NCI-H82 treated with DMSO at 0.1 percent for 48 hours (cell line): ENCODE measurements around the gene STOX2.
"Not testable (repeated sequence)": the region's sequence is repeated elsewhere in the genome, so short reads cannot be mapped to it uniquely, and the experiment has no call there.

ENCODE experiments used
- DNase-seq: peaks from one replicate; lab custom pipeline; 2025; ENCODE audit not compliant: unreplicated experiment; lab: John Stamatoyannopoulos, UW

STOX2 gene

GRCh38 chr4:184019076-184019475, 114.0 kb downstream of the STOX2 start:
- DNase-seq: no peak

GRCh38 chr4:184019667-184020623, 114.8 kb downstream of the STOX2 start:
- DNase-seq: no peak

- no peak for DNase-seq
These were observed 116.3 kb downstream of the STOX2 start for GRCh38 chr4:184021389-184021788.

DNA sequence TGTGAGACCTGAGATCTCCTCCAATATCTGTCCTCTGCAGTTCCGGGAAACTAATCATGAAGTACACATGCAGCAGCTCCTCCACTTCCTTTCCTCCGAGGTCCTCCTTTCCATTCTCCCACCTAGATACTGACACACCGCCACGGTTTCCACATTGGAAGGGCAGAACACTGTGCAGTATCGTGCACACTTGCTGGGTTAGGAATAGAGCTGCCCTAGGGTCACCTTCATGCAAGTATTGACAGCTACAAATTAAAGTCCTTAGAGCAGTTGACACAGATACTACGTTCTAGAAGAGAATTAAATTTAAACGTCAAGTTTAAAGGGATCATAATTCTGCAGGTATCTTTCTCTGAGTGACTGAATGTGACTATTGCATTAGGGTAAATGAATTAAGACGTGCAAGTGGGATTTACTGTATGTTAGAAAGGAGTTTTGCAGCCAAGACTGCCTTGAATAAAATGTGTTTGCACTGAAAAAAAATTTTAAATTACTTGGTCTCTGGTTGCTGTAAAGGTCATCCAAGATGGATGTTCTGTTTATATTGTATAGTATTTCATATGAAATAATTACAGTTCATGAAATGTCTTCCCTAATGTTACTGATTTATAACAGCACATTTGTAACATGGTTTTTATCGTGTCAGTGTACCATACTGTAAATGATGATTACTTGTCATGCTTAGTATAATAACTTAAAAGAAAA, 117.7 kb downstream of the STOX2 start:
- DNase-seq: no peak

DNA sequence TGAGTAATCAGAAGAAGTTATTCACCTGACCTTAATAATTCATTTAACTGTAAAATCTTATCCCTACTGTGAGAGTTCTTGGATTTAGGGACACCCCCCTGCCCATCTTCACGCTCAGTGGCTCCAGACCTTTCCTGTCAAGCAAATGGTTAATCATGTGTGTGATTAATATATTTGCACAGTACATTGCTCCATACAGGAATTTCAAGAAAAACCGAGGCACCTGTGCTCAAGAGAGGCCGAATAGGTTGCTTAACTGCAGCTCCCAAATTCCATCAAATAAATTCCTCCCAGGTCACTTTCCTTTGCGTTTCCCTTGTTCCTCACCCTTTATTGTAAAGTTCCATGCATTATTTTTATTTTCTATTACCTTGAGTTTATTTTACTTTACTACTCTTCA, 119.5 kb downstream of the STOX2 start:
- no peak for DNase-seq

DNA sequence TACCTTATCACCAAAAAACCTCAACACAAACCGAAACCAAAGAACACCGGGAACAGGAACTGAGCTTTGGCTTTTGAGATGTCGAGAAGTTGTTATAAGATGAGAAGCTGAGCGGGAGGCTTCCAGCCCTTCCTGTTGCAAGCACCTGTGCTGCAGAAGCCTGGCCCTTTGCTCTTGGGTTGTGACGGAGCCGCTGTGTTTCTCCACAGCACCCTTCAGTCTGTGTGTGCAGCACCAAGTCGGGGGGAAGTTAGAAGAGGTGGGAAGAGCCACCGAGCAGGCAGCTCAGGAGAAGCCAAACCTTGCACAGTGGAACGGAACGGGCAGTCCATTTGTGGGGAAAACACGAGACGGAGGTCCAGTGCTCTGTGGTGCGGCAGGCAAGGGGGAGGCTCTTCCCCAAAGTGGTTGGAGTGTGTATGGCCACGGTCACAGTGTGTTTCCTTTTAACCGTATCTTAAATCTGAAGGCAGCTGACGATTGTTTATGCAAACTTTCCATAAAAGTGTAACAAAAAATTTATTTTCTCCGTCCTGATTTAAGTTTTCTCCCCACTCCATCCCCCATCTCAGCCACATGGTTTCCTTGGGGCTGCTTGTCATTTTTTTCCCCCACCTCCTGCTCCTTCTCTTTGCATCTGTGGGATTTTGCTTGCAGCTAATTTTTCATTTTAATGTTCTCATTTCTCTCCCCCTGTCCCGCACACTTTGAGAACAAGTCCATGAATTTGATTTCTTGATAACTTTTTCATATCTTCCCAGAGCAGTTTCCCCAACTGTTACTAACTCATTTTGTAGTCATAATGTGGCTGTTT, 123.7 kb downstream of the STOX2 start:
- no peak for DNase-seq

- no peak for DNase-seq
These were observed 124.9 kb downstream of the STOX2 start for GRCh38 chr4:184030036-184030435.

DNA sequence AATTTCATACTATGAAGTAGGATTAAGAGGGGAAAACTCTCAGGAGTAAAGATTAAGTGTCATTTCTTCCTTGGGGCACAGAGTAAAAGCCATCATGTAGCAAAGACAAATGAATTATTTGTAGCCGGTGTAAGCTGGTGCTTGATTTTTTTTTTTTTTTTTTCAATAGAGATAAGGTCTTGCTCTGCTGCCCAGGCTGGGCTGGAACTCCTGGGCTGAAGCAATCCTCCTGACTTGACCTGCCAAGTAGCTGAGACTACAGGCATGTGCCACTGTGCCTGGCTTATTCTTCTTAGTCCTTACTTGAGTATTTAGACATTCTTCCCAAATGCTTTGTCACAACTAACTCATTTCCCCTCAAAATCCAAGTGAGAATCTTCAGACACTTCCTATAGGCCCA, 125.7 kb downstream of the STOX2 start:
- no peak for DNase-seq

- DNase-seq: no peak
These were observed 127.0 kb downstream of the STOX2 start for GRCh38 chr4:184032091-184032490.

DNA sequence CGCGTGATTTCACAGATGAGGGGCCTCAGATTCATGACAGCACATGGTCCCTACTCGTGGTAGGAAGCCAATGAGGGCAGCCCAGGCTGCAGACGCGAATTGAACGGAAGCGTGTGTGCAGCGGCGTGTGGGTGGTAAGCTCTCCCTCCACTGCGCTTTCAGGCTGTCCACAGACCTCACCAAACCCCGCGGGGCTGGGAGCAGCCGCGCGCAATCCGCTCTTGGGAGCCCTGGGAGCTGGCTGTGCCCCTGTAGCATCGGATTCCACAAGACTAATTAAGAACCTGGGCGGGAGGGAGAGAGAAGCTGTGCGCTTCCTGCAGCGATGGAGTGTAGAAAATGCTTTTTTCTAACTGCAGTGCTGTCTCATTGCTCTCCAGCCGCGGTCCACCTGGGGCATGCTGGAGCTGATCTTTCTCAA, 134.9 kb downstream of the STOX2 start:
- DNase-seq: no peak

DNA sequence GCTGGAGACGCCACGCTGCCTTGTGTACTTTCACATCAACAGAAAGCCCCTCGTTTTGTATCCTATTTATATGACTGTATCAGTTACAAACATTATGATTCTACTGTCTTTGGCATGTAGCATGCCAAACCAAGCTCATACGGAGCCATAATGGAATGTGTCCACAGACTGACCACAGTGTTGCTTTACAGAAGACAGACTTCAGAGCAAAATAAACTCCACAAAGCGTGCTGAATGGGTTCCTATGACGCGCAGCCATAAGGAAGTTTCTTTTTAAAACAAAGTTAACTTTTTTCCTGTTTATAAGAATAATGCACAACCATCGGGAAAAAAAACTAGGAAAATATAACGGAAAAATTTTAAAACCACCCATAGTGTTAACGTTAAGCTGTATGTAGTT, 136.0 kb downstream of the STOX2 start:
- DNase-seq: no peak

GRCh38 chr4:184046148-184046547, 141.0 kb downstream of the STOX2 start:
- no peak for DNase-seq

- DNase-seq: not testable (repeated sequence)
These were observed 146.2 kb downstream of the STOX2 start for GRCh38 chr4:184051262-184051661.

DNA sequence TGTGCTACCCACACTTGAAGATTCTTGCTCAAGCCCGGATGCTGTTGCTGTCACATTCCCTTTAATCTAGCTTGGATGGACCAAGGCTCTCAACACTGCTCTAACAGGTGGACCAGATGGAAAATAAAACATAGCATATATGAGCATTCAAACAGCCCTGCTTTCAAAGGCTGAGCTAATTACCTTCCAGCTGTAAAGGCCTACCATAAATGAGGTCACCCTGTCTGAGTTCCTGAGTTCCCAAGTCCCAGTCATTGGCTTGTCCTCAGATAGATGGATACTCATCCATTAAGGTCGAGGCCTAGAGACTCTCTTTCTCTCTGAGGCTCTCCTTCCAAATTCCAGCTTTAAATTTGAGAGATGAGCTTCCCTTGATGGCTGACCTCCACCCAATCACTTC, 147.5 kb downstream of the STOX2 start:
- no peak for DNase-seq

DNA sequence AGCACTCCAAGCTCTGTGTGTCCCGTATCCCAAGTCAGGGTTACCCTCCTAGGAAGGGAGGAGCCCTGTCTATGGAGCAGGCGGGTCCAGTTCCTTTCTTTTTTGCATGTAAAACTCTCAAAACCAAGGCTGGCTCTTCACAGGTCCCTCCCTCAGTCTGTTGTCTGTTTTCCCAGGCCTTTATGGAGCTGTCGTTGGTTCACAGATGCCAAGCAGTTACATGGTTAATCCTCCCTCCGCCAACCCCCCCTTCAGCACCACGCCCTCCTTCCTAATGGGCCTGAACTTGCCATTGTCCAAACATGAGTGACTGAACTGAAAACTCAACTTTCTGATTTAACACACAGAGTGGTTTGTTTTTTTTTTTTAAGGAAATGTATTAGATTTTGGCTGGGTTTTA, 148.3 kb downstream of the STOX2 start:
- DNase-seq: peak; percentile 3

- DNase-seq: no peak
These were observed 151.8 kb downstream of the STOX2 start for GRCh38 chr4:184056877-184057276.

- DNase-seq: no peak
These were observed 152.9 kb downstream of the STOX2 start for GRCh38 chr4:184058026-184058425.

DNA sequence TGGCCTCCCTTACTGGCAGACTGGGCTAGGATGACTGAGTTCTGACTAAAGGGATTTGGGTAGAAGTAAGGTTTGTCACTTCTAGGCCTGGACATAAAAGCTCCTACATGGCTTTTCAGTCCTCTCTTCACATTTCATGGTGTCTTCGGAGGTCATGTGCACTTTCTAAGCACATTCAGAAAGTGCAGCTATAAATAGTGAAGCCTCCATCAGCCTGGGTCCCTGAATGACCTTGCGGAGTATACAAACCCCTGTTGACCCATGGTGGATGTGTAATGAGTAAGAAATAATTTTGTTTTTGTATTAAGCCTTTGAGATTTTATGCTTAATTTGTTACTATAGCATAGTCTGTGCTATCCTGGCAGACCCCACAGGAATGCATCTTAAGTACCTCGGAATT, 154.0 kb downstream of the STOX2 start:
- DNase-seq: no peak

DNA sequence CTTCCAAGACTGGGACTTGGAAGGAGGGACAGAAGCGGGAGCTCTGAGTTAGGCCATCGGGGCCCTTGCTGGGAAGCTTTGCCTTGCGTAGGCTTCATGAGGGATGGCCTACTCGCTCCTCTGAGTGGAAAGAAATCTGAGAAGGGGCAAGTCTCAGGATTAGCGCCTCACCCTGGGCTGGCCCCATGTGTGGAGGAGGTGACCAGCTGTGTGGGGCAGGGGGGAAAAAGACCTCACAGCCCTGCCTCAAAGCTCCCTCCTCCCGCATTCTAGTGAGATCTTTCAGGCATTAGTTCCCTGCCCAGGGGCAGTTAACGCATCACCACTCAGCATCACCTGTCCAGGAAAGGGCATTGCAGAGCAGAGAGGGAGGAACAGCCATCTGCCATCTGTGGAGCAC, 156.5 kb downstream of the STOX2 start:
- no peak for DNase-seq

GRCh38 chr4:184062769-184063168, 157.7 kb downstream of the STOX2 start:
- no peak for DNase-seq

GRCh38 chr4:184064877-184065276, 159.8 kb downstream of the STOX2 start:
- no peak for DNase-seq
